ENCODE data around the gene ALDH5A1.

The ALDH5A1 gene

DNA sequence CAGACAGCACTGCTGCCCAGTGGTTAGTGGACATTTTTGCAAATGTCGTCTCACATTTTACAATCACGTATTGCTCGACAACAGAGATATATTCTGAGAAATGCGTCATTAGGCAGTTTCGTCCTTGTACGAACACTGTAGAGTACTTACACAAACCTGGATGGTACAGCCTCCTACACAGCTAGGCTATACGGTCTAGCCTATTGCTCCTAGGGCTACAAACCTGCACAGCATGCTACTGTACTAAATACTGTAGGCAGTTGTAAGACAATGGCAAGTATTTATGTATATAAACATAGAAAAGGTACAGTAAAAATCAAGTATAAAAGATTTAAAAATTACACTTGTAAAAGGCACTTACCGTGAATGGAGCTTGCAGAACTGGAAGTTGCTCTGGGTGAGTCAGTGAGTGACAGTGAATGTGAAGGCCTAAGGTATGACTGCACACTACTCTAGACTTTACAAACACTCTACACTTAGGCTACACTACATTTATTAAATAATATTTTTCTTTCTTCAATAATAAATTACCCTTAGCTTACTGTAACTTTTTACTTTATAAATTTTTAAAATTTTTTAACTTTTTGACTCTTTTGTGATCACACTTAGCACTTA, 43.1 kb downstream of the ALDH5A1 start:
- TF ChIP-seq, protein P1, sequence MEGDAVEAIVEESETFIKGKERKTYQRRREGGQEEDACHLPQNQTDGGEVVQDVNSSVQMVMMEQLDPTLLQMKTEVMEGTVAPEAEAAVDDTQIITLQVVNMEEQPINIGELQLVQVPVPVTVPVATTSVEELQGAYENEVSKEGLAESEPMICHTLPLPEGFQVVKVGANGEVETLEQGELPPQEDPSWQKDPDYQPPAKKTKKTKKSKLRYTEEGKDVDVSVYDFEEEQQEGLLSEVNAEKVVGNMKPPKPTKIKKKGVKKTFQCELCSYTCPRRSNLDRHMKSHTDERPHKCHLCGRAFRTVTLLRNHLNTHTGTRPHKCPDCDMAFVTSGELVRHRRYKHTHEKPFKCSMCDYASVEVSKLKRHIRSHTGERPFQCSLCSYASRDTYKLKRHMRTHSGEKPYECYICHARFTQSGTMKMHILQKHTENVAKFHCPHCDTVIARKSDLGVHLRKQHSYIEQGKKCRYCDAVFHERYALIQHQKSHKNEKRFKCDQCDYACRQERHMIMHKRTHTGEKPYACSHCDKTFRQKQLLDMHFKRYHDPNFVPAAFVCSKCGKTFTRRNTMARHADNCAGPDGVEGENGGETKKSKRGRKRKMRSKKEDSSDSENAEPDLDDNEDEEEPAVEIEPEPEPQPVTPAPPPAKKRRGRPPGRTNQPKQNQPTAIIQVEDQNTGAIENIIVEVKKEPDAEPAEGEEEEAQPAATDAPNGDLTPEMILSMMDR (conservative IDR thresholded peaks at IDR 0.05), result no peak
- no peak for TF ChIP-seq ZFX (IDR thresholded peaks at IDR 0.05)
- no peak overlapping the region for H3K27ac ChIP-seq

DNA sequence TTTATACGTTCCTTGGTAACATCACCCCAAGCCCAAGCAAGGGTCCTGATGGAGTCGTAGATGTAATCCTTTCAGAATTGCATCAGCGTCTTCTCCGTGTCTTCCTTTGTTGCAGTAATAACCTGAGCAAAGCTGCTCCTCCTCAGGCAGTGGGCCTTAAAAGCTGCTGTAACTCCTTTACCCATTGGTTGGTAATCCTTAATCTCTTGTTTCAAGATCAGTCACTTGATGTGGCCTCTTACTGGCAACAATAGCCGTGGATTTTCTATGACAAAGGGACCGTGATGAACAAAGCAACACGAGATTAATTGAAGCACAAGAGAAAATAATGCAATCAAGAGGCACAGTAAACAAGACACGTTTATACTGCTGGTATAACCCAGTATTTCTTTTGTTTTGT, 44.6 kb downstream of the ALDH5A1 start:
- TF ChIP-seq, protein P1 (conservative IDR thresholded peaks at IDR 0.05), result no peak
- no peak for TF ChIP-seq ZFX (IDR thresholded peaks at IDR 0.05)
- H3K27ac ChIP-seq, result no peak overlapping the region

DNA sequence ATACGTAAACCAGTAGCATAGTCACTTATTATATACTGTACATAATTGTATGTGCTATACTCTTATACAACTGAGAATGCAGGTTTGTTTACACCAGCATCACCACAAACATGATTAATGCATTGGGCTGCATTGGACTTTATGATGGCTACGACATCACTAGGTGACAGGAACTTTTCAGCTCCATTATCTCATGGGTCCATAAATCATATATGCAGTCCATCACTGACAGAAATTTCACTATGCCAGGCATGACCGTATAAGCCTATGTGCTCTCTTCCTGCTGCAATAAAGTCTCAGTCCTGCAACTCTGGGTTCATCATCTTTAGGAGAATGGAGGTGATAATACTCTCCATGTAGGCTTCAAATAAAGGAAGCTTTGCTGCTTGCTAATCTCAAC, 45.4 kb downstream of the ALDH5A1 start:
- no peak overlapping the region for H3K27ac ChIP-seq
- TF ChIP-seq ZFX (IDR thresholded peaks at IDR 0.05), result no peak
- TF ChIP-seq, protein P1 (conservative IDR thresholded peaks at IDR 0.05), result no peak

DNA sequence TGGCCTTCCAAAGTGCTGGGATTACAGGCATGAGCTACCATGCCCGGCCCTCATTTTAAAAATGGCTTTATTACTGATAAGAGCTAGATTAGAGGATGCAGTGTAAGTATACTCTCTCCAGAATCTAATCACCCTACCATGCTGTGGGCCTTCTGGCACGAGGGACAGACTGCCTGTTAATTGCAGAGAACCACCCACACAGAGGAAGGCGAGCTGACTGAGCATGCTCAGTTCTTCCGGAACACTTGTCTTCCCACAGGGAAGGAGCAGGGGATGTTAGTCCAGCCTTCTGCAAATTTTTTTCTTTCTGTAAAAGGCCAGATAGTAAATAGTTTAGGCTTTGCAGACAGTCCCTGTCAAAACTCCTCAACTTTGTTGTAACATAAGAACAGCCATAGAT, 48.9 kb downstream of the ALDH5A1 start:
- TF ChIP-seq ZFX (IDR thresholded peaks at IDR 0.05), result no peak
- no peak overlapping the region for H3K27ac ChIP-seq

DNA sequence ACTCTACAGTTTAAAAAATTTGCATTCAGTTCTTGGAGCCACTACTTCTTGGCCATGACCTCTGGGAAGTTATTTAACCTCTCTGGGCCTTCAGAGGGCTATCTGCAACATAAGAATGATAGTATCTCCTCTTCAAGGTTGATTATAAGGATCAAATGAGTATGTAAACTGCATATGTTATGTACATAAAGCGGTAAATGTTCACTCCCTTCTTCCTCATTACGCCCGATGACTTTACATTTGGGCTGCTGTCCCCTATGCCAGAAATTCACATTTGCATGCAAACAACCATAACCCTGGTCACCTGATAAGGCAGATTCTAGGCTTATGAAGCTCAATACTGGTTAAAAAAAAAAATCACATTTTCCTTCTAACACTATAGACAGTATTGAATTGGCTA, 50.4 kb downstream of the ALDH5A1 start:
- TF ChIP-seq, protein P1 (conservative IDR thresholded peaks at IDR 0.05), result no peak
- no peak for TF ChIP-seq ZFX (IDR thresholded peaks at IDR 0.05)
- no peak overlapping the region for H3K27ac ChIP-seq

DNA sequence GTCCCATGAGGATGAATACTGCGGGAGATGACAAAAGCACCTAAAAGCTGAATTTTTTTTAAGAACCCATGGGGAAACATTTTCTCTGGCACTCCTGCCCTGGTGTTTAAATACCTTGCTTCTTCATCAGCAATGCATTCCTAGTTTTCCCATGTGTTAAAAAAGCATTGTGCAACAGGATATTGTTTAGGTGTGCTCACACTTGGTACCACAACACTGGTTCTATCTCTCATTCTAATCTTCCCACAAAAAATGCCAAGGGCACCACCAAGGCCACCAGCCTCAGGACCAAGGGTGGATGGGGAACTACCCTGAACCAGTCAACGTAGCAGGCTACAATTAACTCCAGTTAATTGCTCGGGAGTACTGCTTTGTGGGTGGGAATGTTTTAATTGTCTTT, 50.9 kb downstream of the ALDH5A1 start:
- TF ChIP-seq, protein P1 (conservative IDR thresholded peaks at IDR 0.05), result no peak
- no peak for TF ChIP-seq ZFX (IDR thresholded peaks at IDR 0.05)
- no peak overlapping the region for H3K27ac ChIP-seq

DNA sequence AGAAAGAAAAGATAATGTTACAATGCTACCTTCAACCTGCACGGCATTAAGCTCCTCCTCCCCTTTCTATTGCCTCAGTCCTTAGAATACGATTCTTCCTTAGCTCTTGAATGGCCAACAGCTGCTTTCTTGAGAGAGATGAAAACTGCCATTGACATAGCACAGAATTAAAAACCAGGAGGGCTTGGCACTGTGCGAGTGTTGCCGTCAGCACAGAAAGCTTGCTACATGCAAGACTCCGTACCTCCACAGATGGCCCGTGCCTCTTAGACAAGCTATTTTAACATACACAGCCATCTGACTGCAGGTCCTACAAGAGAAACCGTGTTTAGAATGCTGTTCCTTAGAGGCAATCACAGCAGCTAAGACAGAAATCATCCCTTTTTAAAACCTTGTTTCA, 51.7 kb downstream of the ALDH5A1 start:
- TF ChIP-seq, protein P1 (conservative IDR thresholded peaks at IDR 0.05), result no peak
- no peak for TF ChIP-seq ZFX (IDR thresholded peaks at IDR 0.05)
- H3K27ac ChIP-seq, result no peak overlapping the region

DNA sequence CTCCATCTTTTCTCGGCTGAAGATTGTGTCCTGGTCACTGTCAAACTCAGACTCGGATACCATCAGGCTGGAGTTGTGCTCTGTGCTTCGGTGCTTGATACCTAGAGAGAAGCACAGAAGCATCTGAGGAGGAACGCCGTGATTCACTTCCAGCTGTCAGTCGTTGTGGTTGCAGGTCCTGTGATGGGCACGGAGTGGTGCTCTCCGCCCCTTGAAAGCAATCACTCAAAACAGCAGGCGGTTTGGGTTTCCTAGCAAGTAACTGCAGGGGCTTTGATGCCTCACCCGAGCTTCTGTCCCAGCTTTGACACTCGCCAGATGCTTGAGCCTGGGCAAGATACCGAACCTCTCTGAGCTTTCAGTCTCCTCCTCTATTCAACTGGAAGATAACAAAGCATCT, 52.5 kb downstream of the ALDH5A1 start:
- no peak for TF ChIP-seq ZFX (IDR thresholded peaks at IDR 0.05)
- TF ChIP-seq, protein P1 (conservative IDR thresholded peaks at IDR 0.05), result no peak
- H3K27ac ChIP-seq, result no peak overlapping the region
